Endothelial cell of umbilical vein (primary cell): ENCODE results near the gene BTBD17. TPM values are rescaled to one million over a fixed set of nuclear protein-coding genes. Genes with fewer than 3 reads are reported as not detected.

Source experiments
- BruUV-seq: library from RNA; stranded (reverse); fragments of 400-500 nt; replicated peaks from 2 replicates; lab custom pipeline; 2021; lab: Mats Ljungman, UMichigan
- CTCF ChIA-PET: fragments of 300-600, 350-600 bp; sonication (Branson Sonifier 250); formaldehyde crosslinking; loops from one replicate; lab custom pipeline; 2021; ENCODE audit warnings: antibody characterized with exemption, inconsistent platforms; lab: Charles Lee
- POLR2A ChIA-PET: fragments of 300-600, 350-600 bp; sonication (Branson Sonifier 250); formaldehyde crosslinking; loops from one replicate; lab custom pipeline; 2021; ENCODE audit warnings: antibody characterized with exemption, inconsistent platforms; lab: Charles Lee
- DNase-seq: peaks from one replicate; pipeline ENCODE4 v3.0.0-alpha.2; 2011; ENCODE audit warnings: low read depth, low spot score
- FAIRE-seq: peaks from 2 replicates; lab custom pipeline; 2011; peaks lifted over from hg19 to GRCh38; lab: Jason Lieb, UNC
- H2AFZ ChIP-seq: 2 replicates; pipeline ENCODE4 v1.6.0; 2012; ENCODE audit warnings: low read depth, low read length, control low read depth, inconsistent platforms
- H3K27ac ChIP-seq: 2 replicates; pipeline ENCODE4 v1.5.1; 2011; ENCODE audit warnings: low read depth, mild to moderate bottlenecking, control low read depth, low read length, moderate library complexity; ENCODE audit not compliant: insufficient read depth
- H3K27me3 ChIP-seq, 2 experiments: 2 replicates each; pipeline versions ENCODE4 v1.6.0 to v1.6.1; 2011; ENCODE audit warnings: low read length in 2 of 2, mixed read lengths in 1 of 2; ENCODE audit not compliant: control insufficient read depth in 2 of 2, insufficient read depth in 2 of 2
- H3K36me3 ChIP-seq, 2 experiments: 2 replicates in 1 of 2; 3 replicates in 1 of 2; pipeline ENCODE4 v1.5.1; 2011; ENCODE audit warnings: low read length in 2 of 2, mild to moderate bottlenecking in 1 of 2, moderate library complexity in 1 of 2; ENCODE audit not compliant: control insufficient read depth in 2 of 2, insufficient read depth in 2 of 2; ENCODE audit errors: extremely low read depth in 1 of 2
- H3K4me1 ChIP-seq: 3 replicates; pipeline ENCODE4 v1.5.1; 2011; ENCODE audit warnings: mild to moderate bottlenecking, low read length; ENCODE audit not compliant: control insufficient read depth, insufficient read depth; ENCODE audit errors: extremely low read depth
- H3K4me2 ChIP-seq: 2 replicates; pipeline ENCODE4 v1.6.1; 2011; ENCODE audit warnings: low read length, control low read depth, mixed read lengths; ENCODE audit not compliant: insufficient read depth
- H3K4me3 ChIP-seq, 3 experiments: fragments of 200-600 bp in 1 of 3; sonication (generic), shearing (Covaris generic) in 1 of 3; replicated peaks in 1 of 3; 2 replicates each; pipeline ENCODE4 v1.5.1; 2011 to 2016; ENCODE audit warnings: control low read depth in 3 of 3, low read length in 3 of 3, mild to moderate bottlenecking in 2 of 3, inconsistent platforms in 1 of 3, low read depth in 1 of 3, moderate library complexity in 1 of 3; ENCODE audit not compliant: insufficient read depth in 1 of 3
- H3K79me2 ChIP-seq: 2 replicates; pipeline ENCODE4 v1.6.0; 2012; ENCODE audit warnings: low read length, inconsistent platforms; ENCODE audit not compliant: control insufficient read depth, insufficient read depth
- H3K9ac ChIP-seq: replicated peaks from 2 replicates; pipeline ENCODE3; 2011; ENCODE audit warnings: low read length, control low read depth; ENCODE audit not compliant: insufficient read depth; ENCODE audit errors: extremely low read depth
- H3K9me1 ChIP-seq: replicated peaks from 3 replicates; pipeline ENCODE4 v1.6.0; 2011; ENCODE audit warnings: mild to moderate bottlenecking, low read length; ENCODE audit not compliant: control insufficient read depth, insufficient read depth; ENCODE audit errors: extremely low read depth
- H3K9me3 ChIP-seq: replicated peaks from 2 replicates; pipeline ENCODE4 v1.5.1; 2012; ENCODE audit warnings: low read length, inconsistent platforms; ENCODE audit not compliant: control insufficient read depth, insufficient read depth
- H4K20me1 ChIP-seq: replicated peaks from 2 replicates; pipeline ENCODE3; 2011; ENCODE audit warnings: mild to moderate bottlenecking, low read length; ENCODE audit not compliant: control insufficient read depth, insufficient read depth; ENCODE audit errors: extremely low read depth
- CTCF ChIP-seq, 2 donors: IDR thresholded peaks; 1 replicate in 1 of 2; 2 replicates in 1 of 2; pipeline ENCODE4 v1.5.1; 2011; ENCODE audit warnings: low read length in 2 of 2, mild to moderate bottlenecking in 2 of 2, moderate library complexity in 2 of 2, control low read depth in 1 of 2, inconsistent platforms in 1 of 2, low read depth in 1 of 2; ENCODE audit not compliant: insufficient read depth in 1 of 2; ENCODE audit errors: extremely low read depth in 1 of 2
- EZH2 ChIP-seq: IDR thresholded peaks from 2 replicates; pipeline ENCODE4 v1.6.1; 2012; ENCODE audit warnings: borderline replicate concordance, low read depth, mild to moderate bottlenecking, moderate library complexity, low read length, inconsistent platforms; ENCODE audit not compliant: severe bottlenecking
- FOS ChIP-seq: IDR thresholded peaks from 2 replicates; pipeline ENCODE4 v1.6.1; 2011; ENCODE audit warnings: mild to moderate bottlenecking, low read length, moderate library complexity, borderline replicate concordance; ENCODE audit not compliant: insufficient read depth
- GATA2 ChIP-seq: IDR thresholded peaks from 2 replicates; pipeline ENCODE4 v1.7.0; 2011; ENCODE audit warnings: low read depth, mild to moderate bottlenecking, moderate library complexity, mixed read lengths, low read length; ENCODE audit not compliant: insufficient read length, insufficient read depth
- JUN ChIP-seq: IDR thresholded peaks from 2 replicates; pipeline ENCODE4 v1.6.1; 2011; ENCODE audit warnings: borderline replicate concordance, low read depth; ENCODE audit not compliant: insufficient read length, insufficient read depth
- MAX ChIP-seq: IDR thresholded peaks from 2 replicates; pipeline ENCODE4 v1.6.1; 2011; ENCODE audit not compliant: insufficient read depth, insufficient read length
- MYC ChIP-seq: IDR thresholded peaks from one replicate; pipeline ENCODE4 v1.6.1; 2011; ENCODE audit warnings: mild to moderate bottlenecking, low read depth, low read length
- POLR2A ChIP-seq: IDR thresholded peaks from 2 replicates; pipeline ENCODE4 v1.6.1; 2012; ENCODE audit warnings: low read depth, mild to moderate bottlenecking, control low read depth, low read length
- POLR2AphosphoS5 ChIP-seq: IDR thresholded peaks from 2 replicates; pipeline ENCODE4 v1.6.1; 2012; ENCODE audit warnings: low read depth, mild to moderate bottlenecking, control low read depth, low read length, moderate library complexity; ENCODE audit not compliant: insufficient read depth
- dilution Hi-C: fragments of 300-500 bp; cut with MboI; formaldehyde crosslinking; loops from one replicate; pipeline ENCODE4 v1.15.0; 2019; ENCODE audit warnings: low sequenced_read_pairs; ENCODE audit not compliant: extremely low pct_ligation_motif_present
- intact Hi-C: fragments of 100-400 bp; cut with micrococcal nuclease; formaldehyde crosslinking; loops from one replicate; pipeline ENCODE4 v1.10.0; 2022
- polyA plus RNA-seq, 4 experiments: library from polyadenylated mRNA; depleted of rRNA in 3 of 4; stranded (reverse) in 3 of 4; unstranded in 1 of 4; fragments of >200 nt; gene quantifications; 2 replicates each; pipeline versions ENCODE4 v1.2.1 to v1.2.3, GENCODE V29; 2011 to 2012; ENCODE audit warnings: missing spikeins in 1 of 4
- total RNA-seq: library from RNA; stranded (reverse); gene quantifications from 2 replicates; pipeline ENCODE4 v1.2.3, GENCODE V29; 2021

Gene BTBD17
- total and polyA plus RNA-seq, 2 donors (not counting 3 experiments of a cell fraction or from before 2014, with no cell fraction given): not detected

GRCh38 chr17:74383141-74383540 lies 21.5 kb upstream of the BTBD17 start:
- dilution Hi-C loops (no loop called here), intact Hi-C loops (no loop called here)
- ChIA-PET CTCF (interaction anchor here (1.0 kb wide), 1 partner anchor 15 kb away, joined by 3 read pairs; no protein-coding TSS in a partner anchor), POLR2A (no interaction called here)
- no peak overlapping the region for H3K4me2 ChIP-seq
- H2AFZ ChIP-seq: no peak overlapping the region
- no peak for DNase-seq
- H3K79me2 ChIP-seq: no peaks in the 10 kb centered on the region
- H3K9me1 ChIP-seq: no peaks in the 10 kb centered on the region
- H3K27me3 ChIP-seq: no peaks in the 10 kb centered on the region
- no peaks in the 10 kb centered on the region for H3K36me3 ChIP-seq
- H3K9ac ChIP-seq: no peak overlapping the region
- H3K4me1 ChIP-seq: no peaks in the 10 kb centered on the region
- BruUV-seq: no TSS peak
- no peak for TF ChIP-seq CTCF (IDR thresholded peaks at IDR 0.05; ENCODE audit: extremely low read depth in 1 of 2, insufficient read depth in 1 of 2, low read depth in 1 of 2, low read length in 2 of 2)
- FAIRE-seq: no peak
- no peaks in the 10 kb centered on the region for H4K20me1 ChIP-seq
- H3K27ac ChIP-seq: no peak overlapping the region
- no peak overlapping the region for H3K4me3 ChIP-seq
- H3K9me3 ChIP-seq: no peaks in the 10 kb centered on the region

GRCh38 chr17:74380959-74381808 lies 19.5 kb upstream of the BTBD17 start:
- Histone ChIP-seq H3K4me3 (no peak overlapping the region), H4K20me1 (no peaks in the 10 kb centered on the region), H3K27ac (no peak overlapping the region), H3K9me3 (no peaks in the 10 kb centered on the region), H2AFZ (no peak overlapping the region), H3K36me3 (no peaks in the 10 kb centered on the region), H3K9ac (no peak overlapping the region), H3K27me3 (no peaks in the 10 kb centered on the region), H3K4me1 (no peaks in the 10 kb centered on the region), H3K9me1 (no peaks in the 10 kb centered on the region), H3K79me2 (no peaks in the 10 kb centered on the region), H3K4me2 (no peak overlapping the region)
- no peak for DNase-seq
- POLR2A ChIA-PET: no interaction called here
- no TSS peak for BruUV-seq
- intact Hi-C loops: no loop called here
- CTCF ChIA-PET: interaction anchor here (0.7 to 5.0 kb wide), 7 partner anchors 11 to 356 kb away, joined by 3 to 221 read pairs (median 20); partner anchors contain the start of genes GPR142 and RAB37
- no peak for FAIRE-seq
- dilution Hi-C loops: no loop called here
- TF ChIP-seq JUN (no peak), POLR2A (no peak), EZH2 (no peak), FOS (no peak), GATA2 (no peak), POLR2AphosphoS5 (no peak), CTCF (IDR thresholded peaks at IDR 0.05; ENCODE audit: extremely low read depth in 1 of 2, insufficient read depth in 1 of 2, low read depth in 1 of 2, low read length in 2 of 2) (no peak), MYC (no peak), MAX (no peak)
